HEK293T (cell line): ENCODE measurements around the gene KLRK1.

Experiments used
- BHLHE40 ChIP-seq: fragments of 450-650 bp; IDR thresholded peaks from 2 replicates; pipeline ENCODE4 v1.6.1; 2016; ENCODE audit warnings: mild to moderate bottlenecking, moderate library complexity, borderline replicate concordance
- ELF4 ChIP-seq: fragments of 450-650 bp; IDR thresholded peaks from 2 replicates; pipeline ENCODE4 v1.6.1; 2017; ENCODE audit warnings: antibody characterized with exemption
- FOXA1 ChIP-seq: fragments of 450-650 bp; IDR thresholded peaks from 2 replicates; pipeline ENCODE4 v1.6.1; 2016; ENCODE audit warnings: mild to moderate bottlenecking
- FOXM1 ChIP-seq: fragments of 450-650 bp; IDR thresholded peaks from 2 replicates; pipeline ENCODE4 v1.6.1; 2017; ENCODE audit warnings: mild to moderate bottlenecking, borderline replicate concordance
- PKNOX1 ChIP-seq: fragments of 450-650 bp; IDR thresholded peaks from 2 replicates; pipeline ENCODE4 v1.6.1; 2016
- SP1 ChIP-seq: fragments of 450-650 bp; IDR thresholded peaks from 2 replicates; pipeline ENCODE4 v1.6.1; 2017
- SUZ12 ChIP-seq: fragments of 450-650 bp; IDR thresholded peaks from 2 replicates; pipeline ENCODE4 v1.6.1; 2016; ENCODE audit warnings: mild to moderate bottlenecking
- TARDBP ChIP-seq: fragments of 450-650 bp; IDR thresholded peaks from 2 replicates; pipeline ENCODE4 v1.6.1; 2016

GRCh38 chr12:10384191-10384590 lies 5.7 kb downstream of the KLRK1 start:
- TF ChIP-seq BHLHE40 (no peak), SUZ12 (no peak), SP1 (no peak), FOXM1 (no peak), PKNOX1 (no peak), FOXA1 (no peak), TARDBP (no peak), ELF4 (no peak)
